Endothelial cell of umbilical vein (primary cell): ENCODE results near the gene PCDHA9. TPM values are rescaled to one million over a fixed set of nuclear protein-coding genes. Genes with fewer than 3 reads are reported as not detected.

Experiments used
- BruUV-seq: library from RNA; stranded (reverse); fragments of 400-500 nt; replicated peaks from 2 replicates; lab custom pipeline; 2021; lab: Mats Ljungman, UMichigan
- CTCF ChIA-PET: fragments of 300-600, 350-600 bp; sonication (Branson Sonifier 250); formaldehyde crosslinking; loops from one replicate; lab custom pipeline; 2021; ENCODE audit warnings: antibody characterized with exemption, inconsistent platforms; lab: Charles Lee
- POLR2A ChIA-PET: fragments of 300-600, 350-600 bp; sonication (Branson Sonifier 250); formaldehyde crosslinking; loops from one replicate; lab custom pipeline; 2021; ENCODE audit warnings: antibody characterized with exemption, inconsistent platforms; lab: Charles Lee
- DNase-seq: peaks from one replicate; pipeline ENCODE4 v3.0.0-alpha.2; 2011; ENCODE audit warnings: low read depth, low spot score
- FAIRE-seq: peaks from 2 replicates; lab custom pipeline; 2011; peaks lifted over from hg19 to GRCh38; lab: Jason Lieb, UNC
- H2AFZ ChIP-seq: 2 replicates; pipeline ENCODE4 v1.6.0; 2012; ENCODE audit warnings: low read depth, low read length, control low read depth, inconsistent platforms
- H3K27ac ChIP-seq: 2 replicates; pipeline ENCODE4 v1.5.1; 2011; ENCODE audit warnings: low read depth, mild to moderate bottlenecking, control low read depth, low read length, moderate library complexity; ENCODE audit not compliant: insufficient read depth
- H3K27me3 ChIP-seq, 2 experiments: 2 replicates each; pipeline versions ENCODE4 v1.6.0 to v1.6.1; 2011; ENCODE audit warnings: low read length in 2 of 2, mixed read lengths in 1 of 2; ENCODE audit not compliant: control insufficient read depth in 2 of 2, insufficient read depth in 2 of 2
- H3K36me3 ChIP-seq, 2 experiments: 2 replicates in 1 of 2; 3 replicates in 1 of 2; pipeline ENCODE4 v1.5.1; 2011; ENCODE audit warnings: low read length in 2 of 2, mild to moderate bottlenecking in 1 of 2, moderate library complexity in 1 of 2; ENCODE audit not compliant: control insufficient read depth in 2 of 2, insufficient read depth in 2 of 2; ENCODE audit errors: extremely low read depth in 1 of 2
- H3K4me1 ChIP-seq: 3 replicates; pipeline ENCODE4 v1.5.1; 2011; ENCODE audit warnings: mild to moderate bottlenecking, low read length; ENCODE audit not compliant: control insufficient read depth, insufficient read depth; ENCODE audit errors: extremely low read depth
- H3K4me2 ChIP-seq: 2 replicates; pipeline ENCODE4 v1.6.1; 2011; ENCODE audit warnings: low read length, control low read depth, mixed read lengths; ENCODE audit not compliant: insufficient read depth
- H3K4me3 ChIP-seq, 3 experiments: fragments of 200-600 bp in 1 of 3; sonication (generic), shearing (Covaris generic) in 1 of 3; replicated peaks in 1 of 3; 2 replicates each; pipeline ENCODE4 v1.5.1; 2011 to 2016; ENCODE audit warnings: control low read depth in 3 of 3, low read length in 3 of 3, mild to moderate bottlenecking in 2 of 3, inconsistent platforms in 1 of 3, low read depth in 1 of 3, moderate library complexity in 1 of 3; ENCODE audit not compliant: insufficient read depth in 1 of 3
- H3K79me2 ChIP-seq: 2 replicates; pipeline ENCODE4 v1.6.0; 2012; ENCODE audit warnings: low read length, inconsistent platforms; ENCODE audit not compliant: control insufficient read depth, insufficient read depth
- H3K9ac ChIP-seq: replicated peaks from 2 replicates; pipeline ENCODE3; 2011; ENCODE audit warnings: low read length, control low read depth; ENCODE audit not compliant: insufficient read depth; ENCODE audit errors: extremely low read depth
- H3K9me1 ChIP-seq: replicated peaks from 3 replicates; pipeline ENCODE4 v1.6.0; 2011; ENCODE audit warnings: mild to moderate bottlenecking, low read length; ENCODE audit not compliant: control insufficient read depth, insufficient read depth; ENCODE audit errors: extremely low read depth
- H3K9me3 ChIP-seq: replicated peaks from 2 replicates; pipeline ENCODE4 v1.5.1; 2012; ENCODE audit warnings: low read length, inconsistent platforms; ENCODE audit not compliant: control insufficient read depth, insufficient read depth
- H4K20me1 ChIP-seq: replicated peaks from 2 replicates; pipeline ENCODE3; 2011; ENCODE audit warnings: mild to moderate bottlenecking, low read length; ENCODE audit not compliant: control insufficient read depth, insufficient read depth; ENCODE audit errors: extremely low read depth
- CTCF ChIP-seq, 2 donors: IDR thresholded peaks; 1 replicate in 1 of 2; 2 replicates in 1 of 2; pipeline ENCODE4 v1.5.1; 2011; ENCODE audit warnings: low read length in 2 of 2, mild to moderate bottlenecking in 2 of 2, moderate library complexity in 2 of 2, control low read depth in 1 of 2, inconsistent platforms in 1 of 2, low read depth in 1 of 2; ENCODE audit not compliant: insufficient read depth in 1 of 2; ENCODE audit errors: extremely low read depth in 1 of 2
- FOS ChIP-seq: IDR thresholded peaks from 2 replicates; pipeline ENCODE4 v1.6.1; 2011; ENCODE audit warnings: mild to moderate bottlenecking, low read length, moderate library complexity, borderline replicate concordance; ENCODE audit not compliant: insufficient read depth
- JUN ChIP-seq: IDR thresholded peaks from 2 replicates; pipeline ENCODE4 v1.6.1; 2011; ENCODE audit warnings: borderline replicate concordance, low read depth; ENCODE audit not compliant: insufficient read length, insufficient read depth
- POLR2AphosphoS5 ChIP-seq: IDR thresholded peaks from 2 replicates; pipeline ENCODE4 v1.6.1; 2012; ENCODE audit warnings: low read depth, mild to moderate bottlenecking, control low read depth, low read length, moderate library complexity; ENCODE audit not compliant: insufficient read depth
- dilution Hi-C: fragments of 300-500 bp; cut with MboI; formaldehyde crosslinking; loops from one replicate; pipeline ENCODE4 v1.15.0; 2019; ENCODE audit warnings: low sequenced_read_pairs; ENCODE audit not compliant: extremely low pct_ligation_motif_present
- intact Hi-C: fragments of 100-400 bp; cut with micrococcal nuclease; formaldehyde crosslinking; loops from one replicate; pipeline ENCODE4 v1.10.0; 2022
- polyA plus RNA-seq, 4 experiments: library from polyadenylated mRNA; depleted of rRNA in 3 of 4; stranded (reverse) in 3 of 4; unstranded in 1 of 4; fragments of >200 nt; gene quantifications; 2 replicates each; pipeline versions ENCODE4 v1.2.1 to v1.2.3, GENCODE V29; 2011 to 2012; ENCODE audit warnings: missing spikeins in 1 of 4
- total RNA-seq: library from RNA; stranded (reverse); gene quantifications from 2 replicates; pipeline ENCODE4 v1.2.3, GENCODE V29; 2021

The PCDHA9 gene
- total and polyA plus RNA-seq, 2 donors (not counting 3 experiments of a cell fraction or from before 2014, with no cell fraction given) = not detected

- no TSS peak for BruUV-seq
- FAIRE-seq = peak; percentile 60
- H3K4me3 ChIP-seq = no peak within 1 kb of the TSS
- peaks cover 0 to 9% of the 10 kb centered on the region in 2 experiments for H3K27me3 ChIP-seq
- no peaks in the 10 kb centered on the region for H3K36me3 ChIP-seq
- ChIA-PET CTCF (interaction anchor here (2.2 kb wide), 1 partner anchor 158 kb away, joined by 12 read pairs; no protein-coding TSS in a partner anchor), POLR2A (no interaction called here)
- H2AFZ ChIP-seq = peak within 1 kb of the TSS; percentile 26
- H3K4me2 ChIP-seq = no peak within 1 kb of the TSS
- H3K4me1 ChIP-seq = no peaks in the 10 kb centered on the region
- no peaks in the 10 kb centered on the region for H3K79me2 ChIP-seq
- TF ChIP-seq CTCF (IDR thresholded peaks at IDR 0.05; ENCODE audit: extremely low read depth in 1 of 2, insufficient read depth in 1 of 2, low read depth in 1 of 2, low read length in 2 of 2) (peak; percentile 11 to 37), FOS (no peak), JUN (peak; percentile 16), POLR2AphosphoS5 (no peak)
- H3K27ac ChIP-seq = no peak within 1 kb of the TSS
- H4K20me1 ChIP-seq = no peaks in the 10 kb centered on the region
- no peaks in the 10 kb centered on the region for H3K9me3 ChIP-seq
- intact Hi-C loops (loop anchor here (1.0 to 5.0 kb wide), 2 partner anchors 45 to 159 kb away; partner anchors contain the start of gene PCDHAC1), dilution Hi-C loops (no loop called here)
- peak; percentile 42 for DNase-seq
- no peaks in the 10 kb centered on the region for H3K9me1 ChIP-seq
- H3K9ac ChIP-seq = no peak within 1 kb of the TSS
Observed at GRCh38 chr5:140881889-140882590, 33.9 kb downstream of the PCDHA9 start, which contains the start of gene PCDHA13. Gene PCDHA13, plus strand, starts transcription at chr5:140882124. Its CDS starts 145 bp downstream, at chr5:140882269.
